HG03378 (cell line): ENCODE data around the gene PROM1.

Experiments used
- ATAC-seq: cut with Tn5 transposase; IDR thresholded peaks from one replicate; pipeline ENCODE4 v1.9.1; 2021; ENCODE audit warnings: mild to moderate bottlenecking, moderate library complexity; ENCODE audit not compliant: unreplicated experiment

The PROM1 gene

GRCh38 chr4:16110661-16111290 lies 27.0 kb upstream of the PROM1 start:
- ATAC-seq: no peak

DNA sequence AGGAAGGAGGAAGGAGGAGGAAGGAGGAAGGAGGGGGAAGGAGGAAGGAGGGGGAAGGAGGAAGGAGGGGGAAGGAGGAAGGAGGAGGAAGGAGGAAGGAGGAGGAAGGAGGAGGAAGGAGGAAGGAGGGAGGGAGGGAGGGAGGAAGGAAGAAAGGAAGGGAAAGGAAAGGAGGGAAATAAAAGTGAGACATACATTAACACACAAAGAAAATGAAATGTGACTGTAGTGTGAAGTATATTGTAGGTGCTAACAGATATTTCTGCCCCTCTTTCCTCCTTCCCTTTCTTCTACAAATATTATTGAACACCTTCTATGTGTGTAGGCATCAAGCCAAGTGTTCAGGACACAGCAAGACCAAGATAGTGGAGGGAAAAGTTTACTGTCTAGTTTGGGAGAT lies 26.4 kb upstream of the PROM1 start:
- ATAC-seq: no peak

DNA sequence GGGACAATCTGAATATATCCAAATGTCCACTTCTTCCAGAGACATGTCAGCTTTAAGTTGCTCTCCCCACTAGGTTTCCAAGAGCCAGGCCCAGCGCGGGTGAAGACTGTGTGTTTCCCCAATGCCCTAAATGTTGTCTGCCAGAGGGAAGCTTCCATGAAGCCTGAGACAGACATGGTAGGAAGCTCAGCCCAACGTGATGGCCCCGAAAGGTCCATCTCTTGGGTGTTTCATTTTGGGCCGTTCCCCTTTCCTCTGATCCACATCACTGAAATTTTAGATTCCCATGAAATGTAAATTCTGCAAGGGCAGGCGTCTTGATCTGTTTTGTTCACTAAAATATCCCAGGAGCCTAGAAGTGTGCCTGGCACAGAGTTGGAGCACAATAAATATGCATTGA lies 25.4 kb upstream of the PROM1 start:
- no peak for ATAC-seq

GRCh38 chr4:16106956-16107355 lies 23.1 kb upstream of the PROM1 start:
- ATAC-seq: no peak

DNA sequence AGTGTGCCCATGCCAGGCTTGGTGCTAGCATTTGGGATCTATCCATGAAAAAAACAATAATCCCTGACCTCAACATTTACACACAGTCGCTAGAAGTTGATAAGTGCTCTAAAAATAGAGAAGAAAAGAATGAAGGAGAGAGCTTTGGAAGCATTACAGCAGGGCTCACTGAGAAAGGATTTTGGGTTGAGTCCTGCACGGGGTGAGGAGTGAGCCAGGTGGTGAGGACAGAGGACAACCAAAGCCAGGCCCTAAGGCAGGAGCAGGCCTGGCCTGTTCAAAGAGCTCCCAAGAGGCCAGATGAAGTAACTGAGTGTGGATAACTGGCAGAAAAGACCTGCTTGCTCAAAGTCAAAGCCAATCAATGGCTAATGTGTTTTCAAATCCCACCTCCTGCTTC lies 20.7 kb upstream of the PROM1 start:
- no peak for ATAC-seq

DNA sequence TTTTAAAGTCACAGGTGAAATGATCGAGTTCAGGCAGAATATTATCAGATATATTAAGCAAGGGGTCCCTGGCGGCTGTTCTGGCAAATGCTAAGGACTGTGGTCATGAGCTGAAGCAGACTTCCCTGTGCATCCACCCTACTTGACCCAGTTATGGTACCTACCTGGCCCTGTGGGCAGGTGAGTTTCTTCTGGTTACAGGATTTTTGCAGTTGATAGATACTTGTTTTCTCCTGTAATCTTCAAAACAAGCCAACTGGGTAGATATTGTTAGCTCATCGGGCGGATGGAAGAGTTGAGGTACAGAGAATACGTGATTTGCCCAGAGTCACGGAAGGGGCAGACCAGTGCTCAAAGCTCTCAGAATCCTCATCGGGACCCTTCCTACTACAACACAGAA lies 18.5 kb upstream of the PROM1 start:
- ATAC-seq: no peak

DNA sequence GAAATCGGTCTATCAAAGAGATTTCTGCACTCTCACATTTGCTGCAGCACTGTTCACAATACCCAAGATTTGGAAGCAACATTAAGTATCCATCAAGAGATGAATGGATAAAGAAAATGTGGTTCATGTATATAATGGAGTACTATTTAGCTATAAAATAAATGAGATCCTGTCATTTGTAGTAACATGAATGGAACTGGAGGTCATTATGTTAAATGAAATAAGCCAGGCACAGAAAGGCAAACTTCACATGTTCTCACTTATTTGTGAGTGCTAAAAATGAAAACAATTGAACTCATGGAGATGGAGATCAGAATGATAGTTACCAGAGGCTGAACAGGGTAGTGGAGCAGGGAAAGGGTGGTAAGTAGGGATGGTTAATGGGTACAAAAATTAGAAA lies 17.0 kb upstream of the PROM1 start:
- ATAC-seq: no peak

- no peak for ATAC-seq
Observed at GRCh38 chr4:16092682-16093319, 9.0 kb upstream of the PROM1 start.

GRCh38 chr4:16090096-16090705 lies 6.4 kb upstream of the PROM1 start:
- no peak for ATAC-seq

GRCh38 chr4:16089156-16089555 lies 5.3 kb upstream of the PROM1 start:
- no peak for ATAC-seq

- ATAC-seq: no peak
Observed at GRCh38 chr4:16088601-16089000, 4.8 kb upstream of the PROM1 start.

GRCh38 chr4:16085822-16086221 lies 2.0 kb upstream of the PROM1 start:
- no peak for ATAC-seq

DNA sequence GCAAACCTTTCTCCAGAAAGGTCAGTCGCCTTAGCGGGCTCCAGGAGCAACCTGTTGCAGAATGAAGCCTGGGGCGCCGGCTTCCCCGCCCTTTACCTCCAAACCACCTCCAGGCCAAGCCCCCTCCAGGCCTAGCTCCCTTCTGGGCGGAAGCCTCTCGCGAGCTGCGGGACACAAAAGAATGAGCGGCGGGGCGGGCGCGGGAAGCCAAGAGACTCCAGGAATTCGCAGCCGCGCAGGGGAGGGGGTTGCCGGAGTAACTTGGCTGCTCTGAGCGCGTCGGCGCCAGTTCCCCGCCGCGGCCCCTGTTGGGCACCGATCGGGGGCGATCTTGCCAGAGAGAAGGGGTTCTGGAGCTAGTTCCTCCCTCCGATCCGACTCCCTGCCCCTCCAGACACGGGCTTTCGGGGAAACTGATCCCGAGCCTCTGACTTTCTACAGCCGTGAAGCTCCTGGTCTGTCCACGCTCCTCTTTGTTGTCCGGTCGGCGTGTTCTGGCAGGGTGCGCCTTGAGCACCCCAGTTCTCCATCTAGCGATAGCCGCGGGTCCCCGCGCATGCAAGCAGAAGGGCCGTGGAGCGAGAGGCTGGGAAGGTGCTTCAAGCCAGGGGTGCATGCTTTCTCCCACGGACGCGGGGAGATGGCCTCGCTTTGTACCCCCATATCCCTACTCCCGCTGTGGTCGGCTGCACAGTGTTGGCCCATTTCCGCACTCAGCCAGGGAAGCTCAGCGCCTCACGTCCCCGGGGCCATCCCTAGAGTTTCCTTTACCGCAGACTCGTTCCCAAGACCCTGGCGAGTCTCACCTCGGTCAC lies 1.2 kb downstream of the PROM1 start:
- no peak for ATAC-seq

GRCh38 chr4:16082041-16082425 lies 1.8 kb downstream of the PROM1 start:
- ATAC-seq: no peak

GRCh38 chr4:16079046-16079445 lies 4.8 kb downstream of the PROM1 start:
- ATAC-seq: peak; percentile 90

DNA sequence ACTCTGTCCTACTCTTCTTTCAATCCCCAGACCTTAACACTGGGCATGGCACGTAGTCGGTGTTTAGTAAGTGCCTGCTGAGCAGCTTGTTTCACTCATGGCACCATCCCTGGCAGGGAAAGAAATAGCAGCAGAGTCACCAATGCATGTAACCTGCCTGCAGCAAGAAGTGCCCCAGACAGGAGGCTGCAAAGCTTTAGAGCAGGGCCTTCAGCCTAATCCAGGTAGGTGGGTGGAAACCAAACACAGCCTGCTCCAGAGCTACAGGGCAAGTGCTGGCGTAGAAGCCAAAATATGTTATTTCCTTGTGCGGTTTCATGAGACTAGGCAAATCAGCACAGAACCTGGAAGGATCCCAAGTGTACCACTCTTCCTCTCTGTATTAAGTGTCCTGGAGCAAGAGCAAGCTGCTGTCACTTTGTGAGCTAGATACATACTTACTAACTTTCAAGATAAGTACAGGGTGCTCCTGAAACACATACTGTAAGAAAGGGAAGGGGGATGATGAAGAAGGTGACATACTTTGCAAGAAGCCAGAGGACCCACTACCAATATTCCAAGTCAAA lies 5.5 kb downstream of the PROM1 start:
- no peak for ATAC-seq

DNA sequence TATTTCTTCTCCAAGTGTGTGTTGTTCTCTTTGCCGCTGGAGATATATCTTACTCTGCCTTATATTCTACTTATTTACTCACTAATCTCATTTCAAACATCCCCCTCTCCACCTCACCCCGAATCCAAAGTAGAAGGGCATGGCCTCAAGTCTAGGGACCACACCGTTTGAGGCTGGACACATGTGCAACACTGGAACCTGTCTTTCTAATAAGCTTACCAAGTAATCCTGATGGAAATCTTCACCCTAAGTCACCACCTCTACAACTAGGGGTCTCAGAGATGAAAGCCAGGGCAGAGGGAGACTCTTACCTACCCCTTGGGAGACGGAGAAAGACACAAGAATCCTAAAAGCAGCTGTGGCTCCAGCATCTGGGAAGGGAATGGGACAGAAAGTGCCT lies 6.0 kb downstream of the PROM1 start:
- no peak for ATAC-seq

GRCh38 chr4:16075975-16076757 lies 7.7 kb downstream of the PROM1 start:
- ATAC-seq: no peak

GRCh38 chr4:16075061-16075460 lies 8.8 kb downstream of the PROM1 start:
- no peak for ATAC-seq

DNA sequence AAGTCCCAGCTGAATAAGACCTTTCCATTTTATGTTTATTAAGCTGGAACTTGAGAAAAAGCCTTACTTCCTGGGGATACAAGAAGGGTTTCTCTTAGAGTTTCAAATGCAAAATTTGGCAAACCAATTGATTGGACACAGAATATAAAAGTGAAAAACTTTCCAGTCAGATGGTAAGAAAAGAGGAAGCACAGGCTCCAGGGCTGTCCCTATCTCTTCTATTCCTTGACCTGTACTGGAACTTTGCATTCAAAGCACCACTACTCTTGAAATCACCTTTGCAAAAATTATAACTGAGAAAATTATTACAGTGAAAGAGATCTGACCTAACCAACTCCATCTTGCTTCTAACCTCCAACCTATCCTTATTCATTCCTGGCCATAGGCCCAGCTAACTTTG lies 11.7 kb downstream of the PROM1 start:
- ATAC-seq: no peak

DNA sequence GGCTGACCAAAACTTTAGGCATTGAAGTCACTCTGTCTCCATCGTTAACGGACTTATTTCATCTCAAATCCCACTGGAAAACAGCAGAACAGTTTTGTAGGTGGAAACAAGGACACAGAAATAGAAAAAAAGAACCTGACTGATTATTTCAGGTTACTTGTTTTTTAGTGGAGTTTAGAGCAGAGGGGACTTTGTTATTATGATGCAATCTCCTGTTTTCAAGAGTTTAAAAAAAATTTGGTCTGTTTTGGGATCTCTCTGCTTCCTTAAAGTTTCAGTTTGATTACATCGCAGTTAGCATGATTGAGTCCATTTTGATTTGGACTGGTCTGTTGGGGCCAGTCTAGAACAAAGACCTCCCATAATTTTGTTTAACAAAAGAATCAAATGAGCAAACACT lies 13.6 kb downstream of the PROM1 start:
- ATAC-seq: no peak
